ENCODE results near the gene OLIG3.

Gene OLIG3

GRCh38 chr6:137541534-137542063 is 47.4 kb upstream of the OLIG3 start:
- Histone ChIP-seq H3K4me2 (ENCODE audit: low read depth, low read length, poor library complexity, severe bottlenecking) (no peak overlapping the region), H3K9me3 (ENCODE audit: insufficient read depth, low read depth, low read length) (no peaks in the 10 kb centered on the region), H3F3A (ENCODE audit: low read depth) (no peaks in the 10 kb centered on the region), H3K27me3 (ENCODE audit: insufficient read depth, low read length, poor library complexity, severe bottlenecking) (no peaks in the 10 kb centered on the region), H2AFZ (ENCODE audit: low read length) (peak overlapping the region; percentile 0; the same call in 1 of the 2 replicates), H3K36me3 (ENCODE audit: insufficient read depth, low read length) (no peaks in the 10 kb centered on the region), H3K9me2 (replicated peaks; ENCODE audit: low read depth, low read length) (no peaks in the 10 kb centered on the region), H3K9ac (ENCODE audit: low read depth, low read length, poor library complexity, severe bottlenecking) (no peak overlapping the region), H3K79me2 (ENCODE audit: insufficient read depth, low read length) (no peaks in the 10 kb centered on the region), H3K4me3 (ENCODE audit: low read length, poor library complexity, severe bottlenecking) (no peak overlapping the region), H3K4me1 (ENCODE audit: insufficient read depth, low read length, poor library complexity, severe bottlenecking) (peaks cover 2% of the 10 kb centered on the region), H4K20me1 (ENCODE audit: insufficient read depth, low read length, poor library complexity, severe bottlenecking) (no peaks in the 10 kb centered on the region)
- no peak for TF ChIP-seq CTCF (conservative IDR thresholded peaks at IDR 0.05; ENCODE audit: low read length)
- TF ChIP-seq EZH2phosphoT487 (IDR thresholded peaks at IDR 0.05; ENCODE audit: borderline replicate concordance): no peak

- H3K79me2 ChIP-seq (ENCODE audit: insufficient read depth, low read length): no peaks in the 10 kb centered on the region
- H3K9ac ChIP-seq (ENCODE audit: low read depth, low read length, poor library complexity, severe bottlenecking): no peak overlapping the region
- no peaks in the 10 kb centered on the region for H4K20me1 ChIP-seq (ENCODE audit: insufficient read depth, low read length, poor library complexity, severe bottlenecking)
- no peaks in the 10 kb centered on the region for H3K9me3 ChIP-seq (ENCODE audit: insufficient read depth, low read depth, low read length)
- TF ChIP-seq EZH2phosphoT487 (IDR thresholded peaks at IDR 0.05; ENCODE audit: borderline replicate concordance) (no peak), CTCF (conservative IDR thresholded peaks at IDR 0.05; ENCODE audit: low read length) (no peak)
- no peaks in the 10 kb centered on the region for H3F3A ChIP-seq (ENCODE audit: low read depth)
- H3K36me3 ChIP-seq (ENCODE audit: insufficient read depth, low read length): no peaks in the 10 kb centered on the region
- no peaks in the 10 kb centered on the region for H3K27me3 ChIP-seq (ENCODE audit: insufficient read depth, low read length, poor library complexity, severe bottlenecking)
- peaks cover 6% of the 10 kb centered on the region for H3K4me1 ChIP-seq (ENCODE audit: insufficient read depth, low read length, poor library complexity, severe bottlenecking)
- H3K9me2 ChIP-seq (replicated peaks; ENCODE audit: low read depth, low read length): no peaks in the 10 kb centered on the region
- H3K4me3 ChIP-seq (ENCODE audit: low read length, poor library complexity, severe bottlenecking): no peak overlapping the region
- H3K4me2 ChIP-seq (ENCODE audit: low read depth, low read length, poor library complexity, severe bottlenecking): peak overlapping the region; percentile 6
- H2AFZ ChIP-seq (ENCODE audit: low read length): peak overlapping the region; percentile 2; the same call in 1 of the 2 replicates
These were observed 42.0 kb upstream of the OLIG3 start for GRCh38 chr6:137536104-137536773.

GRCh38 chr6:137531376-137532092 is 37.3 kb upstream of the OLIG3 start:
- no peaks in the 10 kb centered on the region for H3K9me2 ChIP-seq (replicated peaks; ENCODE audit: low read depth, low read length)
- no peaks in the 10 kb centered on the region for H3F3A ChIP-seq (ENCODE audit: low read depth)
- no peaks in the 10 kb centered on the region for H4K20me1 ChIP-seq (ENCODE audit: insufficient read depth, low read length, poor library complexity, severe bottlenecking)
- H3K4me1 ChIP-seq (ENCODE audit: insufficient read depth, low read length, poor library complexity, severe bottlenecking): peaks cover 4% of the 10 kb centered on the region
- H3K36me3 ChIP-seq (ENCODE audit: insufficient read depth, low read length): no peaks in the 10 kb centered on the region
- H3K79me2 ChIP-seq (ENCODE audit: insufficient read depth, low read length): no peaks in the 10 kb centered on the region
- no peak overlapping the region for H3K4me2 ChIP-seq (ENCODE audit: low read depth, low read length, poor library complexity, severe bottlenecking)
- H3K9me3 ChIP-seq (ENCODE audit: insufficient read depth, low read depth, low read length): no peaks in the 10 kb centered on the region
- H3K9ac ChIP-seq (ENCODE audit: low read depth, low read length, poor library complexity, severe bottlenecking): no peak overlapping the region
- no peak overlapping the region for H2AFZ ChIP-seq (ENCODE audit: low read length)
- no peak for TF ChIP-seq EZH2phosphoT487 (IDR thresholded peaks at IDR 0.05; ENCODE audit: borderline replicate concordance)
- H3K27me3 ChIP-seq (ENCODE audit: insufficient read depth, low read length, poor library complexity, severe bottlenecking): no peaks in the 10 kb centered on the region
- H3K4me3 ChIP-seq (ENCODE audit: low read length, poor library complexity, severe bottlenecking): no peak overlapping the region

All from Loucy (cell line).